HG03571 (cell line): ENCODE measurements around the gene KLC1.

Experiments used
- ATAC-seq: cut with Tn5 transposase; IDR thresholded peaks from one replicate; pipeline ENCODE4 v1.9.1; 2021; ENCODE audit not compliant: unreplicated experiment

Gene KLC1

DNA sequence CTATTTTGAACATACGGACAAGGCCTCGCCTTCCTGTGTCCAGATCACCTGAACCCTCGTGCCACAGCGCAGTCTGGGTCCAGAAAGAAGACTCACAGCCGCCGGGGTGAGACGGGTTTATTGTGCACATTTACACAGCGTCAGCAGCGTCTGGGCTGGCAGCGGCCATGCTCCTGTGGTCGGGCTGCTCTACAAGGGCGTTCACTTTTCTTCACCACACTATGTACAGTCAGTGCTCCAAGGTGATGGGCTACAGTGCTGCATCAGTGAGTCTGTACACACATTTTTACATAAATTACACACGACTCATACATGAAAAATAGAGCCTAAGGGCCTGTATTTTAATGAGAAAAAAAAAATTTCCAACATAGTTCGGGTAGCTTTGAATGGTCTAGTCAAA is 104.6 kb downstream of the KLC1 start:
- ATAC-seq = no peak

DNA sequence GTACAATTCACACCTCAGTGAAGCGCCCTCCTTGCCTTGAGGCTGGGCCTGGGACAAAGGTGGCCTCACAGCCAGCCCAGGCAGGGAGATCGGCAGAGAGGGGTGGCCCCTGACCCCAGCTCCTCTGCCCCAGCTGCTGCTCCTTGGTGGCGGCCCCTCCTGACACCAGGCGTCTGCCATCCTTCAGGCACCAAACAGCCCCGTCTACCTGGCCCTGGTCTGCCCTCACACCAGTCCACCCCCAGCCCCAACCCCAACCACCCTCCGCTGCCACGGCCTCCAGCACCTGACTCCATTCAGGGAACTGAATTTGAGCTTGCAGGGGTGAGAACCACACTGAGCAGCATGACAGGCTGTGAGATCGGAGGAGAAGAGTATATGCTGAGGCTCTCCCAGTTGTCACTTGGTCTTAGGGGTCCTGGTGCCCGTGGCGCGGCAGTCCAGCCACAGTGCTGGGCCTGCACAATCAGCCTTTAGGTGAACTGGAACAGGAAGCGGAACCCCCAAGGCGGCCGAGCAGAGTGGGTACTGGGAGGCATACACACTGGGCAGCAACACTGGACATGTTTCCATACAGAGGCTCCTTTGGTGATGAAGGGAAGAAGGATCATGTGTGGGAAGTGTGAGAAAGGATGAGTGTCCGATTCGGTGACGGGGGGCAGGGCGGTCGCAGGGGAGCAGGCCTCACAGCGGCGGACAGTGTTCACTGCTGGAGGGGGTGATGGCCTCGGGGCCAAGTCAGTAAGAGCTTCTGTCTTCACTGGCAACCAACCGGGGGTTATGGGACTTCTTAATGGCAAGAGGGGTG is 105.3 kb downstream of the KLC1 start:
- ATAC-seq = no peak

DNA sequence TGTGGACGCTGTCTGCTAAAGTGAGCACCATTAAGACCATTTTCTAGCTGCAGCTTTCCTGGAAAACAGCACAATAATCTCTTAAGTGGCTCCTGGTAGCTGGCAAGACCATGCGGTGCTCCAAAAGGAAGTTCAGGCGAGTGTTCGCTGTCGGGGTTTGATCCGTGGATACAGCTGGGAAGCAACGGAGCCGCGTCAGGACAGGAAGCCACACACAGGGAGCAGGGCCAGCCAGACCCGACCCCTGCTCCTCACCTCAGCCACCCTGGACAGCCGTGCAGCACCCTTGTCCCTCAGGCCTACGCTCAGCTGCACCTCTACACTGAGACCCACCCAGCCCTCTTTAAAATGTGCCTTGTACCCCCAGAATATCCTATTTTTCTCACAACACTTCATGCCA is 106.0 kb downstream of the KLC1 start:
- no peak for ATAC-seq

DNA sequence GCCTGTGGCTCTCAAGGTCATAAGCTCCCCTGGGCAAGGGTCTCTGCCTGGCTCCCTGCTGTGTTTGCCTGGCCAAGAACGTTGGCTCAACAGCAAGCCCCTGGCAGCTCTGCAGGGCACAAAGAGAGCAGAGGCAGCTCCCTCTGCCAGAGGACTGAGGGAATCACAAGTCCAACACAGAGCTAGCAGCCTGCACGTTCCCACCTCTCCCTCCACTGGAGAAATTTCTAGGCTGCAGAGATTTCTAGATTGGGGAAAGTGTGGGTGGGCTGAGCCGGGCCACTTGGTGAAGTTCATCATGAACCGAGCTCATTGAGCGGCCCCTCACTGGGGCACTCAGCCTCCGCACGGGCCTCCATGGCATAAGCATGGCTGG is 106.4 kb downstream of the KLC1 start:
- no peak for ATAC-seq

DNA sequence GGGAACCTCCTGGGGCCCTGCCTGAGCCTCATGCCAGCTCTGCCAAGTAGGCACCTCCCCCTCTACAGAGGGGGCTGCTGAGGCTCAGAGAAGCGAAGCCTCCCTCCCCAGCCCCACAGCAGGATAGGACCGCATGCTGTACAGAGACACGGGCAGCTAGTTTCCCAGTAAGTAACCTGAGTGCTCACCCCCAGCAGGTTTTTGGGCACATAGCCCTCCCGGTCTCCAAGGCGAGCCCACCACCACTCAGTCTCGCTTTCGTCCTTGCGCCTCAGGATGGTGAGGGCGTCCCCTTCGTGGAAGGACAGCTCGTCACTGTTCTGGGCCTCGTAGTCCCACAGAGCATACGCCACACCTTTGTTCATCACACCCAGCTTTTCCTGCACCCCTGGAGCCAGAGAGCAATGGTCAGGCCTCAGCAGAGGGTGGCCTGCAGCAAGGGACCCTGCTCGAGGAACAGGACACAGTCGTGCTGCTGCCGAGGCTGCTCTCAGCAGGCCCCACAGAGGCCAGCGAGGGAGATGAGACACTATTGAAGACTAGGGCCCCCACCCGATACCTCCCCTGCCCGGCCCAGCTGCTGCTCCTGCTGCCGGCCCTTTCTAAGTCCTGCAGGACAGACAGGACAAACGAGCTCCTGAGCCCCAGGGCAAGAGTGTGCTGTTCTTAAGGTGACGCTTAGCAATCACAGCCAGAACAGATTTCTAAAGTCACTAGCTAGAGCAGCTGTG is 107.0 kb downstream of the KLC1 start:
- no peak for ATAC-seq

DNA sequence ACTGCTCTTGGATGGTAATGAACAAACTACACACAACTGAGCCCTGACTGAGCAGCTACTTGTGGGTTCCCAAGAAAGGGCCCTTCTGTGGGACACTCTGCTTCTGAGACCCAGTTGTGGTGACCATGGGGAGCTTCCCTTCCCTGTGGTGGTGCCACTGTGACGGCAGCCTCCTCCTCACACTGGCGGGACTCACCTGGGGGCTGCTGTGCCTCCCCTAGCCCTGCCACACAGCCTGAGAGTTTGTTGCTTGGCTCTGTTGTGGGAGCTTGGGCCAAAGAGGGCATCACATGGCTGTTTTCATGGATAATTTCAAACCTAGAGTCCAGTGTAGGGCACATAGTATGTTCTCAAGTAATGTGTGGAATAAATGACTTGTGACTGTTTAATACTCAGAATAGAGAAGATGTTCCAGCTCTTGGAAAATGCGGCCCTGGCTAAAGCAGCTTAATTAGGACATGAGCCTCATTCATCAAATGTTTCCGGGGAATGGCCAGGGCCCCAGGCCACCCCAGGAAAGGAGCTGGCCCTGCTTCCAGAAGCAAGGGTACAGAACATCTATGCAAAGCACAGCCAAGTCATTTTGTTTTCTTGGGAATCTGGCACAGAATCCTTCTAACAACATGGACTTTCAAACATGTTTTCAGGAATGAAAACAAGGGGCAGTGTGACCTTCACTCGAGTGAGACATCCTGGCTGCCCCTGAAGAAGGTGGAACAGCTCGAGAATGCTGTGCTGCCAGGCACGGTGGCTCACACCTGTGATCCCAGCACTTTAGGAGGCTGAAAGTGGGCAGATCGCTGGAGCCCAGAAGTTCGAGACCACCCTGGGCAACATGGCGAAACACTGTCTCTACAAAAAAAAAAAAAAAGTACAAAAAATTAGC is 107.8 kb downstream of the KLC1 start:
- ATAC-seq = no peak

DNA sequence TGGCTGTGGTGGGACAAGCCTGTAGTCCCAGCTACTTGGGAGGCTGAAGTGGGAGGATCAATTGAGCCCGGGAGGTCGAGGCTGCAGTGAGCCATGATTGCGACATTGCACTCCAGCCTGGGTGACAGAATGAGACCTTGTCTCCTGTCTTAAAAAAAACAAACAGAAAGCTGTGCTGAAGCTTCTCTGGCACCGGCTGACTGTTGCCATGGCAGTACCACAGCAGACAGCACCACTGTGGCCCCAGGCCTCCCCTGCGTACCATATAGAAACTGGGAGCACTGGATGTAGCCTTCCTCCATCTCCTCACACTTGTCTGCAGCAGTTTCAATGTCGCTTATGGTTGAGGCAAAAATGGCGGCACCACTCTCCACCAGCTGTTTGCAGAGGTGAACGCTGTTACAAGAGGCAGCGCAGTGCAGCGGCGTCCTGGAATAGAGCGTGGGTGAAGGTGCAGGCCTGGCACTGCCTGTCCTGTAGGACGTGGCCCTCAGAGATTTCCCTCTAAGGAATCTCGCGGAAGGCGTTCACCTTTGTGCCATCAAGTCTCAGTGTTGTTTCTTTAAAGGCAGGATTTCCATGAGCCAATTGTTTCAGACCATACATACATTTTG is 108.5 kb downstream of the KLC1 start:
- ATAC-seq = no peak

DNA sequence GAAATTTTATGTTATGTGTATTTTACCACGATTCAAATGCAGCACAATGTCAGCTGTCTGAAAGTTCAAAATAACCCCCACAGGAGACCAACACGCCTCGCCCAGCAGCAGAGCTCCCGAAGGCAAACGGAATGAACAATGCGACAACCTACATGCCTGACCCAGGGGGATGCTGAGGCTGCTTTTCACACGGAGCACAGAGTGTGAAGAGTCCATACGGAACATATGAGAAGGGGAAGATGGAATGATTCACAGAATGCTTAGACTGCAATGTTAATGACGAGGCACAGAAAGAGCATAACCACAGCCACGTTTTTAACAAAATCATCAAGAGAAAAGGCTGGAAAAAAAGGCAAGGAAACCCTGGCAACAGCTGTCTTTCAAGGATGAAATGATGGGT is 109.2 kb downstream of the KLC1 start:
- ATAC-seq = no peak

DNA sequence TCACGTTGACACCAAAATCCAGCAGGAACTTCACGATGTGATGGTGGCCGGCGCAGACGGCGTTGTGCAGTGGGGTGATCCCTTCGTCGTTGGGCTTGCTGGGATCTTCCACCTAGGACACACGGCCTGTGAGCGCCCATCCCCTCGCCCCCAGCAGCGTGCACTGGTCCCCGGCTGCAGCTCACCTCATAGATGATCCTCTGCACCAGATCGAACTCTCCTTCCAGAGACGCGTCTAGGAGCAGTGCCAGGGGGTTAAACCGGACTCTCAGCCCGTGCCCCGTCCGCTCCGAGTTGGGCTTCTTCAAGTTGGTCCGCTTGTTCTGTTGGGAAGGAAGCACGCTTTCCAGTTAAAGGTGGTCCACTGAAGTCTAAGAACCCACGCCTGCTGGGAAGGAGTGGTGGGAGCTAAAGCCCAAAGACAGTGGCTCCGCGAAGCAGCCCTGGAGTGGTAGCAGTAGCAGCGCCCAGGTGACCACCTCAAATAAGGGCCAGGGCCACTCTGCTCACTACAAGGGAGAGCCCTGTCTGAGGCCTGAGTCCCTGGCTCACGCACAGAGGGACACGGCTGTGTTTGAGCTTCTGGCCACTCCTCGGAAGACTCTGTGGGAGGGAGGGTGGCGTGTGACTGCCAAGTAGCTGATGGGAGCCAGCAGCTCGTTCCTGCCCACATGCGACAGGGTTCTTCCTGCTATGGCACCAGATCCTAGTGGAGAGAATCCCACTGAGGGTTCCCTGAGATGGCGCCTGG is 109.9 kb downstream of the KLC1 start:
- no peak for ATAC-seq

DNA sequence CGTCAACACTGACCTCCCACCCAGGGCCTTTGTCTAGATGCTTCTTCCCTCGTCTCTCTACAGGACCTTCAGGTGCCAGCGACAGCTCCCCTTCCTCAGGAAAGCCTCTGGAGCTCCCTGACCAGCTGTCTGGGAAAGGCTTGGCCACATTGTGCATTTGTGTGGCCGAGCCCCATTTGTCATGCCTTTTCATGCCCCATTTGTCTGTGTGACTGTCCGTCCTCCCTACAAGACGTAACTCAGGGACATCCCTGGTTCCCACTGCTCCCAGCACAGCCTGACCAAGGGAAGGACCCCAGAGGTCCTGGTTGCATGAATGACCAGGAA is 110.4 kb downstream of the KLC1 start:
- no peak for ATAC-seq

DNA sequence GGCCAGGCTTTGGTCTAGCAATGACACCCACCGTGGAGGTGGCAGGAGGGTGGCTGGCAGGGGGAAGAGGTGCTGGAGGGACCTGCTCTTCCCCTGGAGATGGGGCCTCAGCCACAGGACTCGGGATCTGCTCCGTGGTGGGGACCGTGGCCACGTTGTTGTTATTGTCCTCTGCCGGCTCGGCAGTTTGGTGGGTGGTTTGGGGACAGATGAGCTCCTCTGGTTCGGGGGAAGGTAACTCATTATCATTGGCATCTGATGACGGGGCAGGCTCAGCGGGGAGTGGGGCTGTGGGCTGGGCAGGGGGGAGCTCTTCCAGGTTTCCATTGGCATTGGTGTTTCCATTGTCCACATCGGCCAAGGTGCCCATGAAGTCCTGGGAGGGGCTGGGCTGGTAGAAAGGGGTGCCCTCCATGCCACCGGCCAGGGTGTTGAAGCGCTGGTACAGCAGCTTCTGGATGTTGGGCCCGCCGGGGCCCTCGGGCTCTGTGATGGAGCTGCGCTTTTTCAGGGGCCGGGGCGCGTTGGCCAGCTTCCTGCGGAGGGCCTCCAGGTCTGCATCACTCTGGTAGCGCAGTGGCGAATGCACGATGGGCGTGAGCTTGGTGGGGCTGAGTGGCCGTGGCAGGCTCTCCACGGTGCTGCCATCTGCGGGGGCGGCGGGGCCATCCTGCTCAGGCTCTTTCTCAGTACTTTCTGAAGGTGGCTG is 110.9 kb downstream of the KLC1 start:
- no peak for ATAC-seq

DNA sequence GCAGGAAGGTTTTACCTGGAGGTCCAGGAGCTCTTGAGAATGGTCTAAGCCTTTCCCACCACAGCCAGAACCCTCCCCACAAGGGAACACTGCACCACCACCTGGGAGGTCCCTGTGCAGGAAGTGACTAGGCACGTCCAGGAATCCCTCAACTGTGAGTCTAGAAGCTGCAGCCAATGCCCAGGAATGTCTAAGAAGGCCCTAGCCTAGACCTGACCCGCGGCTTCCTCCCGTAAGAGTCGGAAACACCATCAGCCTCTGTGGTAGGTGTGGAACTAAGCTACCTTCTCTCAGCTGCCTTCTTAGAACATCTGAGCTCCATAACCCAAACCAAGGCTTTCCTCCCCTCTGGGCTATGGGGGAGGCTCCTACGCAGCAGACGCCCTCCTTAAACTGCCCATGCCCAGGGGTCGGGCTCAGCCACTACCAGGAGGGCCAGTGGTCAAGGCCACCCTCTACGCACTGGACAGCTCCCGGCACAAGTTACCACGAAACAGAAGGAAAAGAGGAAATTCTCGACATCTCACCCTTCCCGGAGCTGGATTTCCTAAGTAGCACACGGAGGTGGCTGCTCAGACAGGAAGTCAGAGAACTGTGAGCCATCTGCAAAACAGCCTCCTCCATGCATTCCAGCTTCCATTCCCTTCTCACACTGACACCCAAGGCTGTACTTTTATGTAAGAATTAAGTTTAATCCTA is 112.1 kb downstream of the KLC1 start:
- no peak for ATAC-seq

DNA sequence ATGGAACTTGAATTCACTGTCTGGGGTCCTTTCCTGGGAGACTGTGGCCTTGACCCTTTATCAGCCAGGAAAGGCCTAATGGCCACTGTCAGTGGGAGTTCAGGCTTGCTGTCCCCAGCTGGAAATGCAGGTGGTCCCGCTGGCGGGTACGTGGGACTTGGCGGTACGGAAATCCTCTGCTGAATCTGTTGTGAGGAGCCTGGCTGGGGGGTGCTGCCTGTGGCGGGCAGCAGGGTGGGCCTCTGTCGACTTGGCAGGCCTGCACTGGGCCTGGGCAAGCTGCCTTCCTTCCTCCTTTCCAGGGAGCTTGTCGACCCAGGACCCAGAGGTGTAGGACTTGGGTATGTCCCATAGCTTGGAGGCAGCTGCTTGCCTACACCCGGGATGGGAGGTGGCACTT is 112.9 kb downstream of the KLC1 start:
- no peak for ATAC-seq

DNA sequence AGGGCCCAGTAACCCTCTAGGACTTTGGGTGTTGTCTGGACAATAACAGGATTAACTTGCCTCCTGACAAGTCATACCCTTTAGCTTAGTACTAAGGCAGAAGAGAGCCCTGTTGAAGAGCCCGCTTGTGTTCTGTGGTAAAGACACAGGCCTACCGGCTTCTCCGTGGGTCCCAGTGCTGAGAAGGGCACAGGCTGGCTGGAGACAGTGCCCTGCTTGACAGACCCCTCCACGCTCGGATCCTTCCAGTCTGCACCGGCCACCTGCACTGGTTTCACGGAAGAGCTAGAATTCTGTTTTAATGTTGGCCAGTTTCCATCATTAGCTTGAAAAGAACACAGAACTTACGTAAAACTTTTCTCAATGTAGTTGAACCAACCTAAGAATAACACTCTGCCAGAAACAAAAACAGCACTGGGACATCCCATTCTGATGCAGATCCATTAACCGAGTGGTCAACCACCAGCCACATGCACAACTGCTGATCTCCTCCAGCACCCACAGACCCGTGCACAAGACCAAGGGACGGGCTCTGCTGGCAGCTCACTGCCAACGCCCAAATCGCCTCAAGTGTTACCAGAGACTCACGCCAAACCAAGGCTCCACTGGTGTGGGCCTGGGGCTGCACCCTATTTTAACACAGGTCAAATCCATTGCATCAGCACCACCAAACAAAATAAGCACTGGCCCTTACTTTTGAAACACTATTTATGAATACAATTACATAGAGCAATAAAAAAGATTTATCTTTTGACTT is 113.7 kb downstream of the KLC1 start:
- ATAC-seq = no peak

DNA sequence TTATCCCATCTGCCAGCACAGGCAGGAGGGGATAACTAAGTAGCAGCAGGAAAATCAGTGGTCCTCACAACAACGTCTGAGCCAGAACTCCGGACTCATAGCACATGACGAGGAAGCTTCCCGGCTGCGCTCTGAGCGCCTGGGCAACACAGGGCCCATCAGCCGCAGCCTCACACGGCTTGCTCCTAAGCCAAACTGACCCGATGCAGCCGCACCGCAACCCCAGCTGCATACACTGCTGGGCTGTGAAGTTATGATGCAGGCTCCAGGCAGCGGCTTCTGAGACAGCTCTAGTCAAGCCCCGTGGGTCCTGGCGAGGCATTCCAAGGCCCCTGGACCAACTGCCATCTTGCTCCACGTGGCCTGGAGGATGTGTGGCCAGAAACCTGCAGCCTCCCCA is 114.7 kb downstream of the KLC1 start:
- no peak for ATAC-seq

DNA sequence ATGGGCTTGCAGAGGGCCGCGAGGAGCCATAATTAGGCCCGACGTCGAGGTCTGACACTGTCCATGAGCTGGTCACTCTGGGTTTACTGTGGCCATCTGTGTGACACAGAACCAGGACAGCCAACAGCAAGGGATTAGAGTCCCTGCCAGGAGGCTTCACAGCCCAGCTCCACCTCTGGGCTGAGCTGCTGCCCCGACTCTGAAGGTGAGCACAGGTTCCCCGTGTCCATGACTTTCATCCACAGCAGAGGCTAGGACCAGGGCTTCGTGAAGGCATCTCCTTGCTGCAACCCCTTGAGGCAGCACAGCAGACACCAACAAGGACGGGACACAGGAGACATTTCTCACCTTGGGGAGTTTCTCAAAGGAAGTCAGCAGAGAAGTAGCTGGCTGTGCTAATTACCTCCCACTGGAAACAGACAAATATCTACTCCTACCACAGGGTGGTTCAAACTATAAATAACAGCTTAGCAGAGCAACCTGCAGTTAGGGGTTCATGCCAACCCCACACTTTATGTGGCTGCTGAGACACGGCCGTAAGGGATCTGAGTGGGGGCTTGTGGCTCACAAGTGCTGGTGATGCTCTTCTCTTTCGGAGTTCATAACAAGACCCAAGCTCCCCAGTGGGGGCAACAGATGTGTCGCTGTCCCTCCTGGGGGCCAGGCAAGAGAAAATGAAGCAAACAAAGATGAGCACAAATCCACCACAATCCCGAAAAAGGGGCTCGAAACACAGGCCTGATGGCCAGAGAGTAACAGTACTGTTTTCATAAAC is 115.8 kb downstream of the KLC1 start:
- ATAC-seq = no peak

DNA sequence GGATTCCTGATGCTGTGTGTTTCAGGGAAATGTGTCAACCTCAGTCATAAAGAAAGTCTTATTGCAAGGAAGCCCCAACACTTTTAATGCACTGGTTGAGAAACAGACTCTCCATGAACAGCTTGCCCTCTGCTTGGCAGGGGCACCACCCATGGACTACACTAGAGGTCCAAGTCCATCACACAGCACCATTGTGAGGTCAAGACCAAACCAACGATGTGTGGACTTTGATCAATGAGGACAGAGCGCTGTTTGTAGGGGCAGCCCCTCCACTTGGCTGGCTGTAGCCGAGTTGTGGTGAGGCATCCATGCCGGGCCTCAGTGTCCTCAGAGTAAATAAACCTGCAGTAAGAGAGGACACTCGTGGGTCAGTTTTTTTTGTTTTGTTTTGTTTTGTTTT is 116.4 kb downstream of the KLC1 start:
- no peak for ATAC-seq

DNA sequence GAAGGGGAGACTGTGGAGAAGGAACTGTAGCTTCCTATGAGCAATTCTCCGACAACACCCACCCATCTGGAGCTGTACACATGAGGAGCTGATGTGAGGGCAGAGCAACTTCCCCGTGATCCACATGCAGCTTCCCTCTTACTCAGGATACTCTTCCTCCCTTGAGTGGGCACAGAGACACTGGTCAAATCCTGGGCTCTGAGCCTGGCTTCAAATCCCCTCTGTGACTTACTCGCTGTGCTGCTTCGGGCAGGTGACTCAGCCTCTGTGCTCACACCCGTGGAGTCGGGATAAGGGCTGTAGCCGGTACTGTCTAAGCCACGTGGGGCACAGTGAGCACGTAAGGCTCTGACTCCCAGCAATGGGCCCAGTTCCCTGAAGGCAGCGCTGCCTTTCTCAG is 117.7 kb downstream of the KLC1 start:
- ATAC-seq = no peak
